ENCODE results near the gene MAP2K1. TPM values are rescaled to one million over a fixed set of nuclear protein-coding genes. Genes with fewer than 3 reads are reported as not detected.
"Not testable (repeated sequence)": the region's sequence is repeated elsewhere in the genome, so short reads cannot be mapped to it uniquely, and the experiment has no call there.

Gene MAP2K1
- total and polyA plus RNA-seq, 2 donors from 2014 or later = 33.1 to 49.4 TPM

- no peaks in the 10 kb centered on the region for H3K9me3 ChIP-seq (ENCODE audit: control insufficient read depth in 2 of 3, insufficient read depth in 1 of 3, low read length in 3 of 3)
- no peak for FAIRE-seq
- H3K27me3 ChIP-seq (ENCODE audit: control insufficient read depth, insufficient read depth, low read length) = no peaks in the 10 kb centered on the region
- no peak for DNase-seq
- no peak overlapping the region for H3K9ac ChIP-seq (ENCODE audit: low read length in 3 of 3)
- H3K4me1 ChIP-seq (ENCODE audit: control insufficient read depth in 2 of 3, insufficient read depth in 2 of 3, low read depth in 1 of 3, low read length in 3 of 3) = no peaks in the 10 kb centered on the region
- no peak overlapping the region for H3K27ac ChIP-seq (ENCODE audit: low read depth in 2 of 2, low read length in 2 of 2)
- intact Hi-C loops (cut with DNase I) = no loop called here
- H3K4me3 ChIP-seq (ENCODE audit: low read length in 3 of 3) = no peak overlapping the region
- no peaks in the 10 kb centered on the region for H3K36me3 ChIP-seq (ENCODE audit: control insufficient read depth in 2 of 3, insufficient read depth in 3 of 3, low read length in 3 of 3)
- no peak for TF ChIP-seq CTCF (IDR thresholded peaks at IDR 0.05; ENCODE audit: borderline replicate concordance, extremely low read depth, insufficient read depth)
These were observed 73.3 kb downstream of the MAP2K1 start for GRCh38 chr15:66459818-66460615.

- H3K9me3 ChIP-seq (ENCODE audit: control insufficient read depth in 2 of 3, insufficient read depth in 1 of 3, low read length in 3 of 3); H3K4me1 ChIP-seq (ENCODE audit: control insufficient read depth in 2 of 3, insufficient read depth in 2 of 3, low read depth in 1 of 3, low read length in 3 of 3); H3K4me3 ChIP-seq (ENCODE audit: low read length in 3 of 3); DNase-seq; H3K27me3 ChIP-seq (ENCODE audit: control insufficient read depth, insufficient read depth, low read length); FAIRE-seq; H3K36me3 ChIP-seq (ENCODE audit: control insufficient read depth in 2 of 3, insufficient read depth in 3 of 3, low read length in 3 of 3); intact Hi-C loops (cut with DNase I); H3K9ac ChIP-seq (ENCODE audit: low read length in 3 of 3); H3K27ac ChIP-seq (ENCODE audit: low read depth in 2 of 2, low read length in 2 of 2): not testable (repeated sequence)
These were observed 74.6 kb downstream of the MAP2K1 start for GRCh38 chr15:66461294-66461693.

- no peak for TF ChIP-seq CTCF (IDR thresholded peaks at IDR 0.05; ENCODE audit: borderline replicate concordance, extremely low read depth, insufficient read depth)
- no peaks in the 10 kb centered on the region for H3K9me3 ChIP-seq (ENCODE audit: control insufficient read depth in 2 of 3, insufficient read depth in 1 of 3, low read length in 3 of 3)
- no peak for DNase-seq
- intact Hi-C loops (cut with DNase I) = no loop called here
- H3K4me3 ChIP-seq (ENCODE audit: low read length in 3 of 3) = no peak overlapping the region
- no peaks in the 10 kb centered on the region for H3K27me3 ChIP-seq (ENCODE audit: control insufficient read depth, insufficient read depth, low read length)
- no peaks in the 10 kb centered on the region for H3K4me1 ChIP-seq (ENCODE audit: control insufficient read depth in 2 of 3, insufficient read depth in 2 of 3, low read depth in 1 of 3, low read length in 3 of 3)
- no peaks in the 10 kb centered on the region for H3K36me3 ChIP-seq (ENCODE audit: control insufficient read depth in 2 of 3, insufficient read depth in 3 of 3, low read length in 3 of 3)
- no peak overlapping the region for H3K9ac ChIP-seq (ENCODE audit: low read length in 3 of 3)
- no peak for FAIRE-seq
- H3K27ac ChIP-seq (ENCODE audit: low read depth in 2 of 2, low read length in 2 of 2) = no peak overlapping the region
These were observed 75.2 kb downstream of the MAP2K1 start for GRCh38 chr15:66461917-66462316.

GRCh38 chr15:66462627-66463026 is 75.9 kb downstream of the MAP2K1 start:
- H3K4me1 ChIP-seq (ENCODE audit: control insufficient read depth in 2 of 3, insufficient read depth in 2 of 3, low read depth in 1 of 3, low read length in 3 of 3) = no peaks in the 10 kb centered on the region
- intact Hi-C loops (cut with DNase I) = no loop called here
- H3K36me3 ChIP-seq (ENCODE audit: control insufficient read depth in 2 of 3, insufficient read depth in 3 of 3, low read length in 3 of 3) = no peaks in the 10 kb centered on the region
- DNase-seq (no peak), FAIRE-seq (no peak)
- no peak overlapping the region for H3K4me3 ChIP-seq (ENCODE audit: low read length in 3 of 3)
- no peak overlapping the region for H3K9ac ChIP-seq (ENCODE audit: low read length in 3 of 3)
- no peaks in the 10 kb centered on the region for H3K27me3 ChIP-seq (ENCODE audit: control insufficient read depth, insufficient read depth, low read length)
- H3K9me3 ChIP-seq (ENCODE audit: control insufficient read depth in 2 of 3, insufficient read depth in 1 of 3, low read length in 3 of 3) = no peaks in the 10 kb centered on the region
- no peak for TF ChIP-seq CTCF (IDR thresholded peaks at IDR 0.05; ENCODE audit: borderline replicate concordance, extremely low read depth, insufficient read depth)
- H3K27ac ChIP-seq (ENCODE audit: low read depth in 2 of 2, low read length in 2 of 2) = no peak overlapping the region

- intact Hi-C loops (cut with DNase I); H3K4me1 ChIP-seq (ENCODE audit: control insufficient read depth in 2 of 3, insufficient read depth in 2 of 3, low read depth in 1 of 3, low read length in 3 of 3); DNase-seq; H3K9me3 ChIP-seq (ENCODE audit: control insufficient read depth in 2 of 3, insufficient read depth in 1 of 3, low read length in 3 of 3); H3K36me3 ChIP-seq (ENCODE audit: control insufficient read depth in 2 of 3, insufficient read depth in 3 of 3, low read length in 3 of 3); H3K27me3 ChIP-seq (ENCODE audit: control insufficient read depth, insufficient read depth, low read length); H3K27ac ChIP-seq (ENCODE audit: low read depth in 2 of 2, low read length in 2 of 2); H3K9ac ChIP-seq (ENCODE audit: low read length in 3 of 3); H3K4me3 ChIP-seq (ENCODE audit: low read length in 3 of 3); FAIRE-seq: not testable (repeated sequence)
These were observed 78.6 kb downstream of the MAP2K1 start for GRCh38 chr15:66465294-66465693.

- H3K36me3 ChIP-seq (ENCODE audit: control insufficient read depth in 2 of 3, insufficient read depth in 3 of 3, low read length in 3 of 3); H3K9ac ChIP-seq (ENCODE audit: low read length in 3 of 3); intact Hi-C loops (cut with DNase I); H3K9me3 ChIP-seq (ENCODE audit: control insufficient read depth in 2 of 3, insufficient read depth in 1 of 3, low read length in 3 of 3); FAIRE-seq; H3K4me3 ChIP-seq (ENCODE audit: low read length in 3 of 3); H3K4me1 ChIP-seq (ENCODE audit: control insufficient read depth in 2 of 3, insufficient read depth in 2 of 3, low read depth in 1 of 3, low read length in 3 of 3); H3K27ac ChIP-seq (ENCODE audit: low read depth in 2 of 2, low read length in 2 of 2); DNase-seq; H3K27me3 ChIP-seq (ENCODE audit: control insufficient read depth, insufficient read depth, low read length): not testable (repeated sequence)
These were observed 80.7 kb downstream of the MAP2K1 start for GRCh38 chr15:66467162-66468040.

Measured in kidney (tissue), 14 donors.